ENCODE data around the gene GID4.

DNA sequence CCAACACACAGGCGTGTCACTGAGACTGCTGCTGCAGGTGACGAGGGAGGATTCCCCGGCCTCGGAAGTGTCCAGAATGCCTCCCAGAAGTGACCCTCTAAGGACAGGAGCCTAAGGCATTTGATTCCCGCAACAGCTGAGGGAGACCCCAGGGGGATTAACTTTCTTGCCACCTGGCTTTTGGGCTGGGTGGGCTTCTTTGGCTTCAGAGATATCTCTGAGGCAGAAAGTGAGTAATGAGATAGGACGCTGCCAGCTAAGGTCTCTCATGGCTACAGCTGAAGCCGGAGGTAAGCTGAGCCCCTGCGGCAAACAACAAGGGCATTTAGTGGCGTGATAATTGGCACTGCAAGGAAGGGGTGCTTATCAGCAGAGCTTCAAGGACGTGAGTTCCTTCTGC, 49.6 kb upstream of the GID4 start:
- TF ChIP-seq, protein P1, sequence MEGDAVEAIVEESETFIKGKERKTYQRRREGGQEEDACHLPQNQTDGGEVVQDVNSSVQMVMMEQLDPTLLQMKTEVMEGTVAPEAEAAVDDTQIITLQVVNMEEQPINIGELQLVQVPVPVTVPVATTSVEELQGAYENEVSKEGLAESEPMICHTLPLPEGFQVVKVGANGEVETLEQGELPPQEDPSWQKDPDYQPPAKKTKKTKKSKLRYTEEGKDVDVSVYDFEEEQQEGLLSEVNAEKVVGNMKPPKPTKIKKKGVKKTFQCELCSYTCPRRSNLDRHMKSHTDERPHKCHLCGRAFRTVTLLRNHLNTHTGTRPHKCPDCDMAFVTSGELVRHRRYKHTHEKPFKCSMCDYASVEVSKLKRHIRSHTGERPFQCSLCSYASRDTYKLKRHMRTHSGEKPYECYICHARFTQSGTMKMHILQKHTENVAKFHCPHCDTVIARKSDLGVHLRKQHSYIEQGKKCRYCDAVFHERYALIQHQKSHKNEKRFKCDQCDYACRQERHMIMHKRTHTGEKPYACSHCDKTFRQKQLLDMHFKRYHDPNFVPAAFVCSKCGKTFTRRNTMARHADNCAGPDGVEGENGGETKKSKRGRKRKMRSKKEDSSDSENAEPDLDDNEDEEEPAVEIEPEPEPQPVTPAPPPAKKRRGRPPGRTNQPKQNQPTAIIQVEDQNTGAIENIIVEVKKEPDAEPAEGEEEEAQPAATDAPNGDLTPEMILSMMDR (IDR thresholded peaks at IDR 0.05), result no peak
- TF ChIP-seq POLR2A (IDR thresholded peaks at IDR 0.05) (no peak), EP300 (IDR thresholded peaks at IDR 0.05) (no peak)
